HS-27A (cell line): ENCODE measurements around the gene MICALL1.
A peak's percentile ranks its signal among the peaks of the same experiment; 100 is the strongest.
"Not testable (repeated sequence)": the region's sequence is repeated elsewhere in the genome, so short reads cannot be mapped to it uniquely, and the experiment has no call there.

ENCODE experiments used
- DNase-seq: peaks from one replicate; pipeline ENCODE4 v3.0.0-alpha.2; 2012; ENCODE audit warnings: low read depth, missing footprints

MICALL1 gene

DNA sequence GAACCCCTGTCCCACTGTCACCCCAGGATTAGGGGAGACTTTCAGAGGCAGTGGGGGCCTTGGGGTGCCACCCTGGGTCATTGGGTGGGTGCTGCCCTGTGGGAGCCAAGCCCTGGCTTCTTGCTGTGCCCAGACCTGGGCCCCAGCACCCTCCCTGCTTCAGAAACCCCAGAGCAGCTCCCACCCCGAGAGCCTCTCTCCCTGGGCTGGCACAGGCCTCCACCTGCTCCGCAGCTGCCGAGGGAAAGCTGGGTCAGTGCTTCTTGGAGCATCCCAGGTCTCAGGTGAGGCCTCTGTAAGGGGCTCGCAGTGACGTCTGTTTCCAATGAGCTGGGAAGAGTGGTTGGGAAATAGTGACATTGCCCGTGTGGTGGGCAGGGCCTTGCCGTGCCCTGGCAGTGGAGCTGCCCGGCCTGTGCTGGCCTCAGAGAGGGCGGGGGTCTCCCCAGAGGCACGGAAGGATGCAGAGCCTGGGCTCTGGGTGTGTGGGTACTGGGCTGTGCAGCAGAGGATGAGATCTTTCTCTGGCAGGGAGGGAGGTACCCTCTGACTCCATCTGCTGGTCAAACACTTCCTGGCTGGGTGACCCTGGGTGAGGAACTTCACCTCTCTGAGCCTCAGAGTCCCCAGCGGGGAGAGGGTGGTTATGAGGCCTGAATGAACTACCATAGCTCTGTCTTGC is 24.3 kb downstream of the MICALL1 start:
- DNase-seq, result no peak

GRCh38 chr22:37930952-37931440 is 24.9 kb downstream of the MICALL1 start:
- no peak for DNase-seq

DNA sequence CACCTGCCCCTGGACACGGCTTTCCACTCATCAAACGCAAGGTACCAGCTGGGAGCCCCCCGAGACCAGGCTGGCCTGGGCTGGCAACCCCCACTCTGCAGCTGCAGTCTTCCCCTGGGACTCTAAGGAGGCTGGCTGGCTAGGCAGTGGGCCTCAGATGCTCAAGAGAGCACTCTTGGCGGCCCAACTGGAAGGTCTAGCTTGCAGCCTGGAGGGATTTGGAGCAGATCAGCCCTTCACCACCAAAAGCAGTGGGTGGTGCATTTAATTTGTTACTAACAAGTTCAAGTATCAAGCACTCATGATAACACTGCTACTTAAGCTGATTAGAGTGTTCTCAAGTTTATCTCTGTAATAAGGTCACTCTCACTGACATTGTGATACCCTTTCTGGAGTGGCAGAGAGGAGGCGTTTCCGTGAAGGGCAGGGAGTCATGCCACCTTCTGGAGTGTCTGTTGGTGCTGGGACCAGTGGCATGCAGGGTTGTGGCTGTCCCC is 25.8 kb downstream of the MICALL1 start:
- no peak for DNase-seq

DNA sequence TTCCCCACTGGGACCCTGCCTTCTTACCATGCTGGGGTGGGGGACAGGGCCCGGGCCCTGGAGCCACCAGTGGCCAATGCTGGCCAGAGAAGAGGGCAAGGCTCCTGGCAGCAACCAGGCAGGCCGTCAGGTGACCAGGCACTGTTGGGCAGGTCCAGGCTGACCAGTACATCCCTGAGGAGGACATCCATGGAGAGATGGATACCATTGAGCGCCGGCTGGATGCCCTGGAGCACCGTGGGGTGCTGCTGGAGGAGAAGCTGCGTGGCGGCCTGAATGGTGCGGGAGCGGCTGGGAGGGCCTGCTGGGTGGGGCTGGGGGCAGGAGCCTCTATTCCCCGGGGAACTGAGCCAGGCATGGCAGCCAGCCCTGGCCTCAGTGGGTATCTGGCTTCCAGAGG is 26.3 kb downstream of the MICALL1 start:
- no peak for DNase-seq

- no peak for DNase-seq
These were observed 26.9 kb downstream of the MICALL1 start for GRCh38 chr22:37932821-37933578.

DNA sequence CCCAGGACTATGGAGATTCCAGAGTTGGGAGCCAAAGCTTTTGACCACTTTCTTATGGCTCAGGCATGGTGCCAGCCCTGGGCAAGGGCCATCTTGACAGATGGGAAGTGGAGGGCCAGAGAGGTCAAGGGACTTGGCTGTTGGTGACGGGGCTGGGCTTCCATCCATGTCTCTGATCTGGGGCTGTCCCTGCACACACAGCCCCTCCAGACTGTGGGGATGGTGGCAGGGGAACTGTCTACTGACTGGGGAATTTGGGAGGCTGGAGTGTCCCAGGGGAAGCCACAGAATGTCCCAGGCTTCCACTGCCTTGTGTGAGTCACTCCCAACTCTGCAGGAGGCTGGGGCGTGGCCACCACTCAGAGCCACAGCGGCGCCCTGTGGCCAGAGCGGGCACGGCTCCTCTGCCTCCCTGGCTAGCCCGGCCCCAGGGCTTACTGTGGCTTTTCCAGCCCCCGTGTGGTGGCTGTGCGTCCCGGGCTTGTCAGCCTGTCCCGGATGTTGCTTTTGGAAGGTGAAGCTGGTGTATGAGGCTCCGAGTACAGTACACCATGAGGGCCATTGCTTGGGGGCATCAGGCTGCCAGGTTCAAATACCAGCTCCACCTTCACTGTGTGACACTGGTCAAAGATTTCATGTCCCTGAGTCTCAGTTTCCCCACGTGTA is 27.7 kb downstream of the MICALL1 start:
- DNase-seq, result peak; percentile 86

GRCh38 chr22:37940698-37941376 is 34.7 kb downstream of the MICALL1 start:
- no peak for DNase-seq

GRCh38 chr22:37942133-37942532 is 36.0 kb downstream of the MICALL1 start:
- no peak for DNase-seq

- DNase-seq, result no peak
These were observed 37.2 kb downstream of the MICALL1 start for GRCh38 chr22:37943136-37943824.

- no peak for DNase-seq
These were observed 37.7 kb downstream of the MICALL1 start for GRCh38 chr22:37943825-37944198.

DNA sequence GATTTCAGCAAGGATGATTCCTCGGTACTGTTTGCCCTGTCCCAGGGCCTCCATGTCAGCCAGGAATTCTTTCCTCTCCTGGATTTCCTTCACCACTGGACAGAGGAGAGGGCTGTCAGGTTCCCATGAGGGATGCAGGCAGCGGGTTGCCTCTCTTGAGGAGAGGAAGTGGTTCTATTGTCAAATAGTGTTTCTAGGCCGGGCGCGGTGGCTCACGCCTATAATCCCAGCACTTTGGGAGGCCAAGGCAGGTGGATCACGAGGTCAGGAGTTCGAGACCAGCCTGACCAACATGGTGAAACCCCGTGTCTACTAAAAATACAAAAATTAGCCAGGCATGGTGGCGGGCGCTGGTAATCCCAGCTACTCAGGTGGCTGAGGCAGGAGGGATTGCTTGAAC is 38.3 kb downstream of the MICALL1 start:
- DNase-seq, result not testable (repeated sequence)

DNA sequence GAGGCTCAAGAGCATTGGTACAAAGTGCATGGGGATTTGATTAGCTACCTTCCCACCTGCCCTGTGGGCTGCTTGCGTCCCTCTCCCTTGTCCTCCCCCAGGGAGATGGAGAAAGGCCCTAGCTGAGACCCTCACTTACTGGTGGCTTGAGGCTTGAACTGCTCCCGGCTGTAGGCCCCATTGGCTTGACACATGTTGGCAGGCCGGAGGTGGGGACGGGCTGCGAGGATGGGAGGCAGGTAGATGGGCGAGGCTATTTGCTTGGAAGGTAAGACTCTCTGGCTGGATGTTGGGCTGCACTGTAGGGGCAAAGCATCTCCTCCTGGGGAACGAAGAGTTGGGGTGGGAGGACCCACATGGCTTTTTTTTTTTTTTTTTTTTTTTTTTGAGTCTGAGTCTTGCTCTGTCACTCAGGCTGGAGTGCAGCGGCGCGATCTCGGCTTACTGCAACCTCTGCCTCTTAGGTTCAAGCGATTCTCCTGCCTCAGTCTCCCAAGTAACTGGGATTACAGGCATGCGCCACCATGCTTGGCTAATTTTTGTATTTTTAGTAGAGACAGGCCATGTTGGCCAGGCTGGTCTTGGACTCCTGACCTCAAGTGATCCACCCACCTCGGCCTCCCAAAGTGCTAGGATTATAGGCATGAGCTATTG is 41.2 kb downstream of the MICALL1 start:
- DNase-seq, result not testable (repeated sequence)

DNA sequence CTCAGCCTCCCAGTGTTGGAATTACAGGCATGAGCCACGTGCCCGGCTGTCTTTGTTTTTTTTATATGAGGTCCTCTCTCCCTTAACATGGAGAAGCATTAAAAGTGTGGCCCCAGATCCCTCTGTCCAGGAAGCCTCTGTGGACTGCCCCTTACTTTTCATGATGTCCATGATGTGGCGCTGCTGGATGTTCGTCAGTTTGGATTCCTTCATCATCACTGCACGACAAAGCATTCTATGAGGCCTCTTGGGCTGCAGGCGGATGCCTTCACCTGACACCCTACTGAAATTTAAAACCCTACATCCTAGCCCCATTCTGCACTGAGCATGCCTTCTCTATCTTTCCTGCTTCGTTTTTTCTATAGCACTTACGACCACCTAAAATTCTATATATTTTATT is 45.2 kb downstream of the MICALL1 start:
- no peak for DNase-seq

DNA sequence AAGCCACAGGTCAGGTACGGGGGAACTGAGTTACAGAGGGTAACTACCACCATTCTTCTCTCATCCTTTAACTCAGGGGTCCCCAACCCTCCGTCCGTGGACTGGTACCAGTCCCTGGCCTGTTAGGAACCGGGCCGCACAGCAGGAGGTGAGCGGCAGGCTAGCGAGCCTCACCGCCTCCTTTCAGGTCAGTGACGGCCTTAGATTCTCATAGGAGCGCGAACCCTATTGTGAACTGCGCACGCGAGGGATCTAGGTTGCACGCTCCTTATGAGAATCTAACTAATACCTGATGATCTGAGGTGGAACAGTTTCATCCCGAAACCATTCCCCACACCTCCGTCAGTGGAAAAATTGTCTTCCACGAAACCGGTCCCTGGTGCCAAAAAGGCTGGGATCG is 46.5 kb downstream of the MICALL1 start:
- not testable (repeated sequence) for DNase-seq

- DNase-seq, result no peak
These were observed 47.0 kb downstream of the MICALL1 start for GRCh38 chr22:37953062-37953436.

DNA sequence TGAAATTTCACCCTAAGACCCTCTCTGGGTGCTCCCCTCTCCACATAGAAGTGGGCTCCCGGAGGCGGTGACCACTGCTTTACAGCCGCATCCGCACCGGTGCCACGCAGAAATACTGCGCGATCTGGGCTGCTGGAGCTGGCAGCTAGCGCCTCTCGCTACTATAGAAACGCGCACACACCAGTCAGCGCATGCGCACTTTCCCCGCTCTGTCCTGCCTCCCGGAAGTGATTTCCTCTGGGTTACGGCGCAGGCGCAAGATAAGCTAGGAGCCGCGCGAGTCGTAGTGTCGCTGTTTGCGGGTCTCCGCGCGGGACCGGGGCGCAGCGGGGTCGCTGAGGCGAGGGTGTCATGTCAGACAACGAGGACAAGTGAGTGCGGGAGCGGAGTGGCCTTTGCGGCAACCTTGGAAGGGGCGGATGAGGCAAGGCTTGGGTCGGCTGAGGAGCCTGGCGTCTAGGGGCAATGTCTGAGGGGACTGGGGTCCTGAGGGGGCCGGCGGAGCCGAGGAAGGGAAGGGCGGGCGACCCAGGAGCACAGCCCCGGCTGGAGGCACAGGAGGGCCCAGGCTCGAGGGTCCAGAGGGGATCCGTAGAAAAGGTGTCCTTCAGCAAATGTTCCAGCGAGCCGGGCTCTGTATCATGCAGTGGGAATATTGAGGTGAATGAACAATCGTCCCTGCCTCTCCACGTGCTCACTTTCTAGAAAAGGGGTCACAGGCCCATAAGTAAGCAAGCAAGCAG is 47.5 kb downstream of the MICALL1 start, which contains the start of the genes C22orf23 and POLR2F:
Gene C22orf23 (minus strand): TSS at position 165 of the 743 bp plus-strand sequence. CDS start 452 bp downstream, outside the sequence.
Gene POLR2F (plus strand): TSS at position 263 of the 743 bp plus-strand sequence. CDS start 89 bp downstream, at position 352.
- peak; percentile 77 for DNase-seq

GRCh38 chr22:37954686-37955085 is 48.6 kb downstream of the MICALL1 start:
- DNase-seq, result no peak

- not testable (repeated sequence) for DNase-seq
These were observed 49.8 kb downstream of the MICALL1 start for GRCh38 chr22:37955825-37956397.

GRCh38 chr22:37957232-37957631 is 51.1 kb downstream of the MICALL1 start:
- DNase-seq, result no peak
